CD14-positive monocyte (primary cell): ENCODE results near the gene MPST. TPM values are rescaled to one million over a fixed set of nuclear protein-coding genes. Genes with fewer than 3 reads are reported as not detected.

Source experiments
- DNase-seq, 3 donors: peaks; one replicate each; pipeline ENCODE4 v3.0.0-alpha.2; 2011 to 2022
- H2AFZ ChIP-seq: 2 replicates; pipeline ENCODE4 v1.6.0; 2012; ENCODE audit warnings: mild to moderate bottlenecking, low read depth, low read length, inconsistent platforms; ENCODE audit not compliant: insufficient read depth, poor library complexity, severe bottlenecking
- H3K27ac ChIP-seq, 2 donors: 1 replicate in 1 of 2; 2 replicates in 1 of 2; pipeline ENCODE4 v1.5.1; 2012 to 2013; ENCODE audit warnings: low read length in 2 of 2, control low read depth in 1 of 2, inconsistent platforms in 1 of 2, low read depth in 1 of 2, mild to moderate bottlenecking in 1 of 2
- H3K27me3 ChIP-seq, 2 donors: one replicate each; pipeline versions ENCODE4 v1.6.0 to v1.6.1; 2011 to 2013; ENCODE audit warnings: low read length in 2 of 2; ENCODE audit not compliant: control insufficient read depth in 2 of 2, insufficient read depth in 2 of 2
- H3K36me3 ChIP-seq, 2 donors: replicated peaks in 1 of 2; 1 replicate in 1 of 2; 2 replicates in 1 of 2; pipeline versions ENCODE4 v1.5.1 to v1.6.1; 2012 to 2013; ENCODE audit warnings: low read length in 2 of 2, control low read depth in 1 of 2, inconsistent platforms in 1 of 2, mild to moderate bottlenecking in 1 of 2; ENCODE audit not compliant: insufficient read depth in 2 of 2, control insufficient read depth in 1 of 2
- H3K4me1 ChIP-seq, 2 donors: 1 replicate in 1 of 2; 2 replicates in 1 of 2; pipeline versions ENCODE4 v1.5.1 to v1.6.1; 2012 to 2013; ENCODE audit warnings: low read length in 2 of 2, control low read depth in 1 of 2, inconsistent platforms in 1 of 2, mild to moderate bottlenecking in 1 of 2, moderate library complexity in 1 of 2; ENCODE audit not compliant: insufficient read depth in 2 of 2, control insufficient read depth in 1 of 2
- H3K4me2 ChIP-seq: replicated peaks from 2 replicates; pipeline ENCODE3; 2012; ENCODE audit warnings: low read length, moderate library complexity, mild to moderate bottlenecking; ENCODE audit not compliant: poor library complexity, severe bottlenecking; ENCODE audit errors: extremely low read depth
- H3K4me3 ChIP-seq, 3 experiments: fragments of 200-600 bp in 1 of 3; sonication (generic) in 1 of 3; replicated peaks in 1 of 3; 1 replicate in 2 of 3; 2 replicates in 1 of 3; pipeline ENCODE4 v1.5.1; 2011 to 2013; ENCODE audit warnings: low read length in 3 of 3, mild to moderate bottlenecking in 3 of 3, control low read depth in 2 of 3, low read depth in 2 of 3, inconsistent platforms in 1 of 3, moderate library complexity in 1 of 3
- H3K79me2 ChIP-seq: 2 replicates; pipeline ENCODE4 v1.6.0; 2012; ENCODE audit warnings: mild to moderate bottlenecking, control low read depth, inconsistent platforms, low read length, moderate library complexity; ENCODE audit not compliant: insufficient read depth
- H3K9ac ChIP-seq: 2 replicates; pipeline ENCODE4 v1.6.0; 2017; ENCODE audit warnings: low read length, mild to moderate bottlenecking; ENCODE audit not compliant: insufficient read depth, poor library complexity, severe bottlenecking
- H3K9me3 ChIP-seq, 2 donors: replicated peaks in 1 of 2; 1 replicate in 1 of 2; 2 replicates in 1 of 2; pipeline versions ENCODE4 v1.5.1 to v1.6.1; 2012 to 2013; ENCODE audit warnings: low read length in 2 of 2, control low read depth in 1 of 2; ENCODE audit not compliant: control insufficient read depth in 1 of 2, insufficient read depth in 1 of 2
- H4K20me1 ChIP-seq: 2 replicates; pipeline ENCODE4 v1.6.0; 2012; ENCODE audit warnings: mild to moderate bottlenecking, low read length, control low read depth, moderate library complexity; ENCODE audit not compliant: insufficient read depth
- H3K27ac Mint-ChIP-seq, 7 donors: one replicate each; pipeline ENCODE4 v1.8.0; 2020; ENCODE audit warnings: mild to moderate bottlenecking in 7 of 7, mixed read lengths in 7 of 7, moderate library complexity in 6 of 7, inconsistent platforms in 2 of 7
- H3K27me3 Mint-ChIP-seq, 3 donors: one replicate each; pipeline ENCODE4 v1.8.0; 2021 to 2022; ENCODE audit warnings: low read depth in 3 of 3, mild to moderate bottlenecking in 3 of 3, mixed read lengths in 3 of 3, moderate library complexity in 3 of 3, inconsistent platforms in 1 of 3
- H3K36me3 Mint-ChIP-seq, 2 donors: one replicate each; pipeline ENCODE4 v1.8.0; 2020; ENCODE audit warnings: mixed read lengths in 2 of 2, inconsistent platforms in 1 of 2, mild to moderate bottlenecking in 1 of 2
- H3K4me1 Mint-ChIP-seq: one replicate; pipeline ENCODE4 v1.8.0; 2020; ENCODE audit warnings: mild to moderate bottlenecking, mixed read lengths
- H3K4me3 Mint-ChIP-seq, 2 donors: one replicate each; pipeline ENCODE4 v1.8.0; 2020; ENCODE audit warnings: mild to moderate bottlenecking in 2 of 2, mixed read lengths in 2 of 2, moderate library complexity in 1 of 2
- H3K9me3 Mint-ChIP-seq, 7 donors: one replicate each; pipeline ENCODE4 v1.8.0; 2020 to 2022; ENCODE audit warnings: mixed read lengths in 7 of 7, mild to moderate bottlenecking in 6 of 7, moderate library complexity in 6 of 7, inconsistent platforms in 2 of 7
- CTCF ChIP-seq: fragments of 200-600 bp; IDR thresholded peaks from one replicate; pipeline ENCODE4 v1.8.0; 2022; ENCODE audit warnings: antibody characterized with exemption, mild to moderate bottlenecking
- WGBS: methylation state at CpG from one replicate; pipeline ENCODE4 v1.1.5; 2013; ENCODE audit warnings: missing lambda C conversion rate; ENCODE audit not compliant: insufficient coverage; 5-methylcytosine and 5-hydroxymethylcytosine counted together
- intact Hi-C, 2 donors: fragments of 100-400 bp; cut with micrococcal nuclease; formaldehyde crosslinking; loops; one replicate each; pipeline versions ENCODE4 v1.15.0 to v1.15.1; 2023
- polyA plus RNA-seq, 3 donors: library from polyadenylated mRNA; depleted of rRNA in 1 of 3; unstranded in 2 of 3; stranded (reverse) in 1 of 3; fragments of 300-500 nt in 2 of 3; fragments of >200 nt in 1 of 3; fragmentation: Illumina TruSeq in 2 of 3; gene quantifications; 1 replicate in 2 of 3; 2 replicates in 1 of 3; pipeline ENCODE4 v1.2.3, GENCODE V29; 2012 to 2021

Gene MPST
- polyA plus RNA-seq, 3 donors = 27.9 to 53.7 (median 51.2) TPM

- DNase-seq = no peak
- Mint-ChIP-seq H3K27me3 (peaks cover 0 to 1% (median 0%) of the 10 kb centered on the region in 3 donors), H3K4me3 (no peak overlapping the region), H3K27ac (no peak overlapping the region), H3K9me3 (no peaks in the 10 kb centered on the region), H3K36me3 (peaks cover 17 to 30% of the 10 kb centered on the region in 2 donors), H3K4me1 (peaks cover 41% of the 10 kb centered on the region)
- H3K4me3 ChIP-seq = no peak overlapping the region
- no peak overlapping the region for H2AFZ ChIP-seq
- peaks cover 8 to 29% of the 10 kb centered on the region in 2 donors for H3K36me3 ChIP-seq
- TF ChIP-seq CTCF = no peak
- WGBS = 100% methylated on average over 5 of the region's 5 CpGs
- H3K9me3 ChIP-seq = no peaks in the 10 kb centered on the region
- intact Hi-C loops = no loop called here
- H3K4me2 ChIP-seq = no peak overlapping the region
- H4K20me1 ChIP-seq = peaks cover 28% of the 10 kb centered on the region
- H3K27ac ChIP-seq = no peak overlapping the region
- peaks cover 34% of the 10 kb centered on the region for H3K79me2 ChIP-seq
- peaks cover 24 to 29% of the 10 kb centered on the region in 2 donors for H3K4me1 ChIP-seq
- H3K27me3 ChIP-seq = no peaks in the 10 kb centered on the region
- H3K9ac ChIP-seq = no peak overlapping the region
Observed at GRCh38 chr22:37021041-37021440, 1.5 kb downstream of the MPST start.

DNA sequence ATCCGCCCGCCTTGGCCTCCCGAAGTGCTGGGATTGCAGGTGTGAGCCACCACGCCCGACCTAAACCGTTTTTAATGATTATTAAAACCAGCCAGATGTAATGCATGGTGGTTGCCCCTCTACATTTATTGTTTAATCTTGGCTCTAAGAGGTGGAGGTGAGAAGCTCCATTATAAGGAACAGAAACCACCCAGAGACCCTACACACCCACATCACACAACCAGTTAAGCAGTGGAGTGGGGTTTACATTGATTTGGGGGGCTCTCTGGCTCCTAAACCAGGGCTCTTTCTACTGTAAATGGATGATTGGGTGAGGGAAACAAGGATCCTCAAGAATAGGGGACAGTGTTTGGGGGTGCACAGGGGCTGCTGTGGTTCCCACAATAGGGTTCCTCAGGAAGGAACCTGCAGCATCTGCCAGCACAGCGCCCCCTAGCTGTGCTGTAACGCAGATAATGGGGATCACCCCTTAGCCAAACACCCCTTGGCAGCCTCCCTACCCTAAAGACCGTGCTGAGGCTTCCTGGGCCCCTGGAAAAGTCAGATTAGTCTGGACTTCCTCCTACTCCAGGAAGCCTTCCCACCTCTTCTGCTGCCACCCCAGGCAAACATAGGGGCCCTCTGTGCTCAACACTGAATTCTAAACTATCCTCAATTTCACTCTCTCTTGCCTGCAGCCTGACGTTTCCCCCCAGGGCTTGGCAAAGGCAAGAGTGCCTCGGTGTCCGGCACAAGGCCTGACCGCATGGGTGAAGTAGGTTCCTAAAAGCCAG lies 2.4 kb downstream of the MPST start:
- Histone ChIP-seq H4K20me1 (peaks cover 22% of the 10 kb centered on the region), H3K9me3 (no peaks in the 10 kb centered on the region), H2AFZ (no peak overlapping the region), H3K79me2 (peaks cover 34% of the 10 kb centered on the region), H3K4me3 (no peak overlapping the region), H3K4me2 (no peak overlapping the region), H3K36me3 (peaks cover 11 to 29% of the 10 kb centered on the region in 2 donors), H3K27me3 (no peaks in the 10 kb centered on the region), H3K27ac (no peak overlapping the region), H3K4me1 (peaks cover 24 to 29% of the 10 kb centered on the region in 2 donors), H3K9ac (no peak overlapping the region)
- peak; percentile 95 for TF ChIP-seq CTCF
- H3K27ac Mint-ChIP-seq = peak overlapping the region in 2 of 7 donors; percentile 38 to 43
- peaks cover 16 to 27% of the 10 kb centered on the region in 2 donors for H3K36me3 Mint-ChIP-seq
- 61% methylated on average over 9 of the region's 13 CpGs for WGBS
- H3K27me3 Mint-ChIP-seq = peaks cover 0 to 1% (median 0%) of the 10 kb centered on the region in 3 donors
- peak; percentile 61 to 77 (median 72) for DNase-seq
- peaks cover 36% of the 10 kb centered on the region for H3K4me1 Mint-ChIP-seq
- H3K4me3 Mint-ChIP-seq = peak overlapping the region in 1 of 2 donors; percentile 60
- intact Hi-C loops = no loop called here
- H3K9me3 Mint-ChIP-seq = no peaks in the 10 kb centered on the region
